Central memory CD8-positive, alpha-beta T cell (primary cell): Measurements from ENCODE around the gene GJE1.
"Not testable (repeated sequence)": the region's sequence is repeated elsewhere in the genome, so short reads cannot be mapped to it uniquely, and the experiment has no call there.

ENCODE experiments used
- ATAC-seq: fragments of 150-1000 bp; cut with Tn5 transposase; replicated peaks from 2 replicates; pipeline ENCODE4 v1.10.0; 2022; ENCODE audit warnings: mild to moderate bottlenecking, moderate FRiP score, moderate number of reproducible peaks; ENCODE audit not compliant: poor library complexity, severe bottlenecking; ENCODE audit errors: extremely low read depth
- DNase-seq, 2 donors: peaks; one replicate each; pipeline ENCODE4 v3.0.0; 2021; ENCODE audit warnings: low spot score in 2 of 2
- H3K27ac Mint-ChIP-seq: one replicate; pipeline ENCODE4 v1.8.0; 2022; ENCODE audit warnings: low read depth, mild to moderate bottlenecking, moderate library complexity, mixed read lengths
- H3K27me3 Mint-ChIP-seq: one replicate; pipeline ENCODE4 v1.8.0; 2022; ENCODE audit warnings: mixed read lengths
- H3K36me3 Mint-ChIP-seq: one replicate; pipeline ENCODE4 v1.8.0; 2022; ENCODE audit warnings: mild to moderate bottlenecking, moderate library complexity, mixed read lengths; ENCODE audit not compliant: insufficient read depth
- H3K4me1 Mint-ChIP-seq: one replicate; pipeline ENCODE4 v1.8.0; 2022; ENCODE audit warnings: mixed read lengths
- H3K4me3 Mint-ChIP-seq: one replicate; pipeline ENCODE4 v1.8.0; 2022; ENCODE audit warnings: mild to moderate bottlenecking, moderate library complexity, mixed read lengths
- H3K9me3 Mint-ChIP-seq: one replicate; pipeline ENCODE4 v1.8.0; 2022; ENCODE audit warnings: mixed read lengths

Gene GJE1

GRCh38 chr6:142146828-142147662 lies 14.3 kb downstream of the GJE1 start, which contains the start of the genes NMBR and VTA1:
Gene NMBR (minus strand): TSS chr6:142147122. CDS start chr6:142088658, 58,464 bp downstream.
Gene VTA1 (plus strand): TSS chr6:142147263. CDS start chr6:142147288, 25 bp downstream.
- no peaks in the 10 kb centered on the region for H3K27me3 Mint-ChIP-seq
- no peaks in the 10 kb centered on the region for H3K9me3 Mint-ChIP-seq
- DNase-seq (peak; percentile 91 to 93), ATAC-seq (peak; percentile 98)
- peak within 1 kb of the TSS; percentile 96 for H3K27ac Mint-ChIP-seq
- H3K4me1 Mint-ChIP-seq, result peaks cover 57% of the 10 kb centered on the region
- peak within 1 kb of the TSS; percentile 97 for H3K4me3 Mint-ChIP-seq
- H3K36me3 Mint-ChIP-seq, result peaks cover 15% of the 10 kb centered on the region

GRCh38 chr6:142152746-142153145 lies 20.0 kb downstream of the GJE1 start:
- peak overlapping the region; percentile 38 for H3K27ac Mint-ChIP-seq
- ATAC-seq (no peak), DNase-seq (no peak)
- H3K36me3 Mint-ChIP-seq, result peaks cover 5% of the 10 kb centered on the region
- peaks cover 60% of the 10 kb centered on the region for H3K4me1 Mint-ChIP-seq
- H3K9me3 Mint-ChIP-seq, result no peaks in the 10 kb centered on the region
- no peak overlapping the region for H3K4me3 Mint-ChIP-seq
- H3K27me3 Mint-ChIP-seq, result no peaks in the 10 kb centered on the region

- Mint-ChIP-seq H3K9me3 (no peaks in the 10 kb centered on the region), H3K27me3 (no peaks in the 10 kb centered on the region), H3K4me1 (peaks cover 56% of the 10 kb centered on the region), H3K4me3 (no peak overlapping the region), H3K36me3 (peaks cover 5% of the 10 kb centered on the region), H3K27ac (peak overlapping the region; percentile 38)
- no peak for ATAC-seq
- no peak for DNase-seq
These were observed 20.5 kb downstream of the GJE1 start for GRCh38 chr6:142153196-142153595.

DNA sequence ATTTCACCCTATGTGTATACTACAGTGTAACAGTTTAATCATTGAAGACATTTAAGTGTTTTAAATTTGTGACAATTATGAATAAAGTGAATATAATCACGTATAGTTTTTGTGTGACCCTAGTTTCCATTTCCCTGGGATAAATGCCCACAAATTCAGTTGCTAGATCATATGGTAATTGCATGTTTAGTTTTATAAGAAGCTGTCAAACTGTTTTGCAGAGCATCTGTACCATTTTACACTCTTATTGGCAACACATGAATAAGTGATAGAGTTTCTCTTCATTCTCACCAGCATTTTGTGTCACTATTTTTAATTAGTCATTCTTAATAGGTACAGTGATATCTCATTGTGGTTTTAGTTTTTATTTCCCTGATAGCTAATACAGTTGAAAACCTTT lies 21.6 kb downstream of the GJE1 start:
- ATAC-seq (no peak), DNase-seq (no peak)
- H3K36me3 Mint-ChIP-seq, result peaks cover 7% of the 10 kb centered on the region
- no peak overlapping the region for H3K4me3 Mint-ChIP-seq
- no peaks in the 10 kb centered on the region for H3K27me3 Mint-ChIP-seq
- H3K27ac Mint-ChIP-seq, result no peak overlapping the region
- no peaks in the 10 kb centered on the region for H3K9me3 Mint-ChIP-seq
- H3K4me1 Mint-ChIP-seq, result peaks cover 50% of the 10 kb centered on the region

DNA sequence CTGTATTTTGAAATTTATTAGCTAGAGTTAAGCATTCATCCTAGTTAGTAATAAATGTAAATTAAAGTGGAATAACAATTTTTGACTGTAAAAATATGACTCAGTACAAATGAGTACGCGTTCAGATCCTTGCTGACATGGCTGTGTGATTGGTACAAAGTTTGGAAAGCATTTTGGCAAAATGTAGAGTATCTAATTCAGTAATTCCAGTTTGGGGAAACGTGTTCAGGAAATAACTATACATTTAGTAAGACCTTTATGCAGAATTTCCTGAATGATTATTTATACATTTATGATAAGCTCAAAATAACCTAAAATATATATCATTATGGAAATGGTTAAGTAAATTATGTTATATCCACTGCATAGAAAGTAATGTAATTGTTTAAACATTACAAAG lies 22.4 kb downstream of the GJE1 start:
- DNase-seq (no peak), ATAC-seq (no peak)
- Mint-ChIP-seq H3K4me1 (peaks cover 48% of the 10 kb centered on the region), H3K9me3 (no peaks in the 10 kb centered on the region), H3K36me3 (peaks cover 7% of the 10 kb centered on the region), H3K27me3 (no peaks in the 10 kb centered on the region), H3K4me3 (no peak overlapping the region), H3K27ac (no peak overlapping the region)

- Mint-ChIP-seq H3K27me3 (no peaks in the 10 kb centered on the region), H3K4me3 (peak overlapping the region; percentile 28), H3K9me3 (no peaks in the 10 kb centered on the region), H3K36me3 (peaks cover 4% of the 10 kb centered on the region), H3K4me1 (peaks cover 45% of the 10 kb centered on the region), H3K27ac (peak overlapping the region; percentile 66)
- DNase-seq (no peak), ATAC-seq (peak; percentile 60)
These were observed 23.4 kb downstream of the GJE1 start for GRCh38 chr6:142155895-142156757.

DNA sequence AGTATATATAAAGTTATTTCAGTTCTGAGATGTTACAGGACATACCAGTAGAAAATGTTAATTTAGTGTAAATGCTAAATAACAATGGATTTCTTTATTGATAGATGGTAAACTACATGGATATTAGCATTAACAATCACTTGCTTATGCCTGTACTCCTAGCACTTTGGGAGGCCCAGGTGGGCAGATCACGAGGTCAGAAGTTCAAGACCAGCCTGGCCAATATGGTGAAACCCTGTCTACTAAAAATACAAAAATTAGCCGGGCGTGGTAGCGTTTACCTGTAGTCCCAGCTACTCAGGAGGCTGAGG lies 24.0 kb downstream of the GJE1 start:
- DNase-seq, ATAC-seq, H3K9me3 Mint-ChIP-seq, H3K4me3 Mint-ChIP-seq, H3K36me3 Mint-ChIP-seq, H3K27ac Mint-ChIP-seq, H3K27me3 Mint-ChIP-seq: not testable (repeated sequence)
- H3K4me1 Mint-ChIP-seq, result peaks cover 45% of the 10 kb centered on the region

DNA sequence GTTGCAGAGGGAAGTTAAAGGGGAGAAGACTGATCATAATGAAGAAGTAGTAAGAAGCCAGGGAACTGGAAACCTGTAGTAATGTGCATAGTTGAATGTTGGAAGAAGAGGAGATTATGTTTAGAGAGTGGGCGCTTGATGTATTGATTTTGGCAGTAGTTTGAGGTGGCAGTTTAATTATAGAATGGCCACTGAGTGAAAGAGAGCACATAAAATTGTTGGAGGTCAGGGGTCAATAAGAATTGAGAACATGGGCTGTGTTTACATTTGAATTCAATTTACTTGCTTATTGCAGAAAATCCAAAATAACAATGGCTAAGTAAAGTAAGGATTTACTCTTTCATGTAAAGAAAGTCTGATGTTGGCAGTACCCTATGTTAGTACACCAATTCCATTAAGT lies 30.1 kb downstream of the GJE1 start:
- peaks cover 17% of the 10 kb centered on the region for H3K36me3 Mint-ChIP-seq
- ATAC-seq (no peak), DNase-seq (no peak)
- peak overlapping the region; percentile 61 for H3K27ac Mint-ChIP-seq
- no peaks in the 10 kb centered on the region for H3K9me3 Mint-ChIP-seq
- no peaks in the 10 kb centered on the region for H3K27me3 Mint-ChIP-seq
- H3K4me3 Mint-ChIP-seq, result no peak overlapping the region
- H3K4me1 Mint-ChIP-seq, result peaks cover 50% of the 10 kb centered on the region

- Mint-ChIP-seq H3K9me3 (no peaks in the 10 kb centered on the region), H3K27me3 (no peaks in the 10 kb centered on the region), H3K27ac (peak overlapping the region; percentile 29), H3K4me3 (no peak overlapping the region), H3K36me3 (peaks cover 23% of the 10 kb centered on the region), H3K4me1 (peaks cover 37% of the 10 kb centered on the region)
- no peak for ATAC-seq
- DNase-seq, result no peak
These were observed 32.5 kb downstream of the GJE1 start for GRCh38 chr6:142165227-142165626.

- no peak overlapping the region for H3K27ac Mint-ChIP-seq
- H3K4me1 Mint-ChIP-seq, result peaks cover 30% of the 10 kb centered on the region
- DNase-seq (no peak), ATAC-seq (no peak)
- no peak overlapping the region for H3K4me3 Mint-ChIP-seq
- H3K9me3 Mint-ChIP-seq, result no peaks in the 10 kb centered on the region
- peaks cover 35% of the 10 kb centered on the region for H3K36me3 Mint-ChIP-seq
- H3K27me3 Mint-ChIP-seq, result no peaks in the 10 kb centered on the region
These were observed 34.3 kb downstream of the GJE1 start for GRCh38 chr6:142167071-142167470.

- no peak overlapping the region for H3K27ac Mint-ChIP-seq
- no peak for DNase-seq
- H3K4me3 Mint-ChIP-seq, result no peak overlapping the region
- H3K27me3 Mint-ChIP-seq, result no peaks in the 10 kb centered on the region
- ATAC-seq, result no peak
- no peaks in the 10 kb centered on the region for H3K9me3 Mint-ChIP-seq
- H3K36me3 Mint-ChIP-seq, result peaks cover 39% of the 10 kb centered on the region
- H3K4me1 Mint-ChIP-seq, result peaks cover 26% of the 10 kb centered on the region
These were observed 34.8 kb downstream of the GJE1 start for GRCh38 chr6:142167486-142167885.

- H3K4me3 Mint-ChIP-seq, result no peak overlapping the region
- no peaks in the 10 kb centered on the region for H3K9me3 Mint-ChIP-seq
- no peak for DNase-seq
- no peaks in the 10 kb centered on the region for H3K27me3 Mint-ChIP-seq
- H3K4me1 Mint-ChIP-seq, result peaks cover 18% of the 10 kb centered on the region
- ATAC-seq, result no peak
- H3K27ac Mint-ChIP-seq, result no peak overlapping the region
- H3K36me3 Mint-ChIP-seq, result peaks cover 60% of the 10 kb centered on the region
These were observed 38.6 kb downstream of the GJE1 start for GRCh38 chr6:142171351-142171750.

GRCh38 chr6:142172758-142173157 lies 40.0 kb downstream of the GJE1 start:
- Mint-ChIP-seq H3K4me3 (no peak overlapping the region), H3K27ac (no peak overlapping the region), H3K4me1 (peaks cover 14% of the 10 kb centered on the region), H3K27me3 (no peaks in the 10 kb centered on the region), H3K36me3 (peaks cover 54% of the 10 kb centered on the region), H3K9me3 (no peaks in the 10 kb centered on the region)
- no peak for DNase-seq
- ATAC-seq, result no peak
